ENCODE results near the gene SLC25A44.

Gene SLC25A44

DNA sequence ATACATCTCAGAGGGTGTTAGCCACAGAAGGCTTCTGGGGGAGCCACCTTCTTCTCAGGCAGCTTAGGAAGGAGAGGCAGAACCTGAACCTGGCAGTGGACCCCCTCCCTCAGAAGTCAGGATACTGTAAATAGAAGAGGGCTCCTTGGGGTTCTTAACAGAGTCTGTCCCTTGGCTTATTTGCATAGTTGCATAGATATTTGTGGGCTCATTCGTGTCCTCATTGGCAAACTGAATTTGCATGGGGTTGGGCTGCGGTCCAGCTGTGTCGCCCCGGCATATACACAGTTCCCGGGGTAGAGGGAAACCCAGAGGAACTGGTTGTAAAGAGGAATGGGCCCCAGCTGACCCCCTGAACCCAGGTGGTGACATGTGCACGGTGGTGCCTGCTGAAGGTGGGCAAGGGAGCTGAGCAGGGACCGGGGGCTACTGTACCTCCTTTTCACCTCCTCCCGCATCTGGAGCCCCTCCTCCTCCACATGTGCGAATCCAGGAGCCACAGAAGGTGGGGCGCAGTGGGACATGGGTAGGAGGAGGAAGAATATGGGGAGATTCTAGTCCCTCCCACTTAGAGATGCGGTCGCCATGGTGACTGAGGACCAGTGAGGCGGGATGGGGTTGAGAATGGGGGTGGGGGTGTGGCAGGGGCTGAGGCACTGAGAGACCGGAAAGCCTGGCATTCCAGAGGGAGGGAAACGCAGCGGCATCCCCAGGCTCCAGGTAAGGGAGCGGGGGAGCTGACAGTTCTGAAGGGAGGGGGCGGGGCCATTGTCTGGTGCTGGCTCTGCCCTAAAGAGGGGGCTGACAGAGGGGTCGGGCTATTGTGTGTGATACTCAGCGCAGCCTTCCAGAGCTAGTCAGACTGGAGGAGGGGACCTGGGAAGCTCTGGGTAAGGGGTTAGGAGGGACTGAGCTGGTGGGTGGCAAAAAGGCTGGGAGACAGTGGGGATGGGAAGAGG lies 44.3 kb upstream of the SLC25A44 start:
- no peak overlapping the region for H3K4me3 ChIP-seq (ENCODE audit: control insufficient read depth, low read depth, low read length)
- TF ChIP-seq CTCF (conservative IDR thresholded peaks at IDR 0.05; ENCODE audit: control insufficient read depth, insufficient read depth, low read depth, low read length): no peak
- DNase-seq (ENCODE audit: low read depth): no peak

- no peak for DNase-seq (ENCODE audit: low read depth)
- no peak overlapping the region for H3K4me3 ChIP-seq (ENCODE audit: control insufficient read depth, low read depth, low read length)
- no peak for TF ChIP-seq CTCF (conservative IDR thresholded peaks at IDR 0.05; ENCODE audit: control insufficient read depth, insufficient read depth, low read depth, low read length)
These were observed 43.4 kb upstream of the SLC25A44 start for GRCh38 chr1:156150333-156151011.

- DNase-seq (ENCODE audit: low read depth): peak; percentile 60
- no peak overlapping the region for H3K4me3 ChIP-seq (ENCODE audit: control insufficient read depth, low read depth, low read length)
These were observed 42.7 kb upstream of the SLC25A44 start for GRCh38 chr1:156151093-156151688.

GRCh38 chr1:156152628-156153027 lies 41.3 kb upstream of the SLC25A44 start:
- no peak for DNase-seq (ENCODE audit: low read depth)
- no peak for TF ChIP-seq CTCF (conservative IDR thresholded peaks at IDR 0.05; ENCODE audit: control insufficient read depth, insufficient read depth, low read depth, low read length)
- H3K4me3 ChIP-seq (ENCODE audit: control insufficient read depth, low read depth, low read length): no peak overlapping the region

More at GRCh38 chr1:156151093-156151688, 42.7 kb upstream of the SLC25A44 start:
- TF ChIP-seq CTCF (conservative IDR thresholded peaks at IDR 0.05; ENCODE audit: control insufficient read depth, insufficient read depth, low read depth, low read length): no peak

DNA sequence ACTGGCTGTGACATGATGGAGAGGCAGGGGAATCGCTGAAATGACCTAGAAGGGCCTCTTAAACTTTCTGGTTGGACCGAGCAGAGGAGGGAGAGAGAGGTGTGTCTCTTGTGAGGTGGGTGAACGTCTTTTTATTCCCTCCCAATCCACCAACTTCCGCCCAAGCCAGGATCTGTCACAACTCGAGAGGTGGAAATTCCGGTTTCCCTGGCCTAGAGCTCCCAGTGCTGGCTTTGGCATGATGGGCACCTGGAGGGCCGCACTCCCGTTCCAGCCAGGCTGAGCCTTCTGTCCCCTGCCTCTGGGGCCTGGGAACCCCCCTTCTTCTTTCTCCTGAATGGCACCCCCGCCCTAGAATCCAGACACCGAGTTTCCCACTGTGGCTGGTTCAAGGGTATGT lies 40.5 kb upstream of the SLC25A44 start, which contains the start of gene SEMA4A:
SEMA4A (plus strand) TSS at position 224 of the 400 bp plus-strand sequence. CDS start 994 bp downstream, outside the sequence.
- H3K4me3 ChIP-seq (ENCODE audit: control insufficient read depth, low read depth, low read length): no peak within 1 kb of the TSS
- no peak for TF ChIP-seq CTCF (conservative IDR thresholded peaks at IDR 0.05; ENCODE audit: control insufficient read depth, insufficient read depth, low read depth, low read length)
- DNase-seq (ENCODE audit: low read depth): no peak

GRCh38 chr1:156154317-156154749 lies 39.6 kb upstream of the SLC25A44 start:
- H3K4me3 ChIP-seq (ENCODE audit: control insufficient read depth, low read depth, low read length): no peak overlapping the region
- TF ChIP-seq CTCF (conservative IDR thresholded peaks at IDR 0.05; ENCODE audit: control insufficient read depth, insufficient read depth, low read depth, low read length): no peak
- no peak for DNase-seq (ENCODE audit: low read depth)

All from fibroblast of mammary gland (primary cell).